Astrocyte of the spinal cord (primary cell): ENCODE results near the gene AGPAT1.
"Not testable (repeated sequence)": the region's sequence is repeated elsewhere in the genome, so short reads cannot be mapped to it uniquely, and the experiment has no call there.

Experiments
- DNase-seq: peaks from one replicate; pipeline ENCODE4 v3.0.0; 2011; ENCODE audit warnings: low read depth, low spot score
- H3K4me3 ChIP-seq: 2 replicates; pipeline ENCODE4 v1.5.1; 2011; ENCODE audit warnings: low read depth, mild to moderate bottlenecking, low read length, moderate library complexity
- in situ Hi-C: cut with HindIII; loops from 2 replicates; pipeline ENCODE4 v1.10.0; 2017; ENCODE audit warnings: low sequenced_read_pairs
- TF ChIP-seq, protein P1 (sequence below): IDR thresholded peaks from 2 replicates; pipeline ENCODE4 v1.5.1; 2012; ENCODE audit warnings: low read depth, mild to moderate bottlenecking, low read length, inconsistent platforms

AGPAT1 gene

DNA sequence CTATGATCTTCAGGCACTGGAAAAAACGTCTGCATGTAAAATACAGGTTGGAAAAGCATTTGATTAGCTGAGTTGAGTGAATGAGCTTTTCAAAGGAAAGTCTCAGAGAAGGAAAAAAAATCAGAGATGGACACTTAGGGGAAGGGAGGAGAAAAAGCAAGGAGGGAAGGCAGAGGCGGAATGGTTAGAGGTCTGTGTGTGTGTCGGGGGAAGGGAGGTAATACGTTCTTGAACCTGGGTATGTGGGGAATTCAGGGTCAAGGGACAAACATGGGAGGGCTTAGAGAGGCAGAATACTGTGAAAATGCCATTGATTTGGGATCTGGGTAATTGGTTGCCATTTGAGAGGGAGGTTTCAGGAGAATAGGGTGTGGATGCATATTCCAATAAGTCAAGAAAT, 29.2 kb downstream of the AGPAT1 start:
- in situ Hi-C loops, result no loop called here
- no peak overlapping the region for H3K4me3 ChIP-seq
- TF ChIP-seq, protein P1, sequence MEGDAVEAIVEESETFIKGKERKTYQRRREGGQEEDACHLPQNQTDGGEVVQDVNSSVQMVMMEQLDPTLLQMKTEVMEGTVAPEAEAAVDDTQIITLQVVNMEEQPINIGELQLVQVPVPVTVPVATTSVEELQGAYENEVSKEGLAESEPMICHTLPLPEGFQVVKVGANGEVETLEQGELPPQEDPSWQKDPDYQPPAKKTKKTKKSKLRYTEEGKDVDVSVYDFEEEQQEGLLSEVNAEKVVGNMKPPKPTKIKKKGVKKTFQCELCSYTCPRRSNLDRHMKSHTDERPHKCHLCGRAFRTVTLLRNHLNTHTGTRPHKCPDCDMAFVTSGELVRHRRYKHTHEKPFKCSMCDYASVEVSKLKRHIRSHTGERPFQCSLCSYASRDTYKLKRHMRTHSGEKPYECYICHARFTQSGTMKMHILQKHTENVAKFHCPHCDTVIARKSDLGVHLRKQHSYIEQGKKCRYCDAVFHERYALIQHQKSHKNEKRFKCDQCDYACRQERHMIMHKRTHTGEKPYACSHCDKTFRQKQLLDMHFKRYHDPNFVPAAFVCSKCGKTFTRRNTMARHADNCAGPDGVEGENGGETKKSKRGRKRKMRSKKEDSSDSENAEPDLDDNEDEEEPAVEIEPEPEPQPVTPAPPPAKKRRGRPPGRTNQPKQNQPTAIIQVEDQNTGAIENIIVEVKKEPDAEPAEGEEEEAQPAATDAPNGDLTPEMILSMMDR, result no peak
- DNase-seq, result no peak

DNA sequence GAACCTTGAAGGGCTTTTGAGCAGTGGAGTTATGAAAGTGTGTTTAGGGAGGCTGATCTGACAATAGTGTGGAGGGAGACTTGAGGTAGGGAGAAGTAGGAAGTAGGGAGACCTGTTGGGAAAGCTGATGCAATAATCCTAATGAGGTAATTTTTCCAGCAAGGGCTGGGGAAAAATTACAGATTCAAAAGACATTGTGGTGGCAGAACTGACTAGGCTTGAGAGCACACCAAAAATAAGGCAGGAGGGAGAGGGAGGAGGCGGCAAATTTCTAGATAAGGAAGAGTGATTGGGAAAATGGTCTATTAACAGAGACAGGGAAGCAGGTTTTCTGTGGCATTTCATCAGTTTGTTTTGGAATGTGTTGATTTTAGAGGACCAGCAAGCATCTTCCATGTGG, 29.6 kb downstream of the AGPAT1 start:
- H3K4me3 ChIP-seq, result no peak overlapping the region
- TF ChIP-seq, protein P1, result no peak
- no peak for DNase-seq
- in situ Hi-C loops, result no loop called here

DNA sequence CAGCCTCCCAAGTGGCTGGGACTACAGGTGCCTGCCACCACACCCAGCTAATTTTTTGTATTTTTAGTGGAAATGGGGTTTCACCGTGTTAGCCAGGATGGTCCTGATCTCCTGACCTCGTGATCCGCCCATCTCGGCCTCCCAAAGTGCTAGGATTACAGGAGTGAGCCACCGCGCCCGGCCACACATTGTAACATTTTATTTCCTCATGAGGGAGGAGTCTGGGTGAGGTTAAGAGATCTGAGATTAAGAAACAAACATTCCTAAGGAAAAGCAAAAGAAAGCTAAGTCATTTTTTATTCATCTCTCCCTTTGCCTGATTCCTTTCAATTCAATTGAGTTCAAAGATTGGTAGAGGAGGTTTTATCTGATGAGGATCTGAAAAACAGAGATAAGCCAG, 31.6 kb downstream of the AGPAT1 start:
- in situ Hi-C loops, DNase-seq: not testable (repeated sequence)

DNA sequence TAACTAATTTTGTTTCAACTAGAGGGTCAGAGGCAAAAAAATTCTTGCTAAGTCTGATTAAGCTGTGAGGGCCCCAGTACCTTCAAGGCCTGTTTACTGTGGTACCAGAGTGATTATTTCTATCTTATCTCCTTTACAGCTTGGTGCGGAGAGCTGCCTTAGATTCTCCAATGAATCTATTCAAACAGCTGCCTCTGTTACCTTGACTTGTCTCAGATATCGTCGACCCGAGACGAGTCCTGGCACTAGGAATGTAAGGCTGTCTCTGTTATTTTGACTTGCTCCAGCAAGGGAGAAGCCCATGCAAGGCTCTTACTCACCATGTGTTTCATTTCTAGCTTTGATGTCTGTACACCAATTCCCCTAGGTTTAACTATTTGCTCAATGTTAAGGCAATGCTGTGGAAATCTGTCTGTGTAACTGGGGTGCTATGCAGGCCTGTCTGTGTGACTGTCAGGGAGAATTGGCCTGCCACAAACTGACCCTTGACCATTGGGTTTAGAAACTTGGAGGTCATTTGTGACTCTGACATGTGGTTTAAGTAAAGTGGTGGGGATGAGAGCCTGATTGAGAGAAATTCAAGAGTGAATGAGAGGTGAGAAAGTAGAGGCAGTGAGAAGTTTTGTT, 35.4 kb downstream of the AGPAT1 start:
- TF ChIP-seq, protein P1, result no peak
- H3K4me3 ChIP-seq, result no peak overlapping the region
- no peak for DNase-seq
- in situ Hi-C loops, result no loop called here

More for the DNA sequence above, 31.6 kb downstream of the AGPAT1 start:
- H3K4me3 ChIP-seq, result not testable (repeated sequence)

DNA sequence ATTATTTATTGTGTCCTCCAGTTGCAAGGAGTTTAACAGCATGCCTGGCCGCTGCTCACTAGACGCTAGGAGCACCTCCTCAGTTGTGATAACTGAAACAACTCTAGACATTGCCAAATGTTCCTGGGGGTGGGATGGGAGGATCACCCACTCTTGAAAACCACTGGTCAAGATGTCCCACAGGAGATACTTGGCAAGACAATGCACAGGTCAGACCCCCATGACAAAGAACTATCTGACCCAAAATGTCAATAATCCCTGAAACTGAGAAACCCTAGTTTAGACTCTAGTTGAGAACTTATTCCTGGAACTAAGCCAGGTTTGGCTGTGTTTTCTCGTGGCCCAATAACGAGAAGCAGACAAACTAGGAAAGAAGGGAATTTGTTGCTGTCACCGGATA, 36.3 kb downstream of the AGPAT1 start:
- no peak for DNase-seq
- TF ChIP-seq, protein P1, result no peak
- H3K4me3 ChIP-seq, result no peak overlapping the region
- in situ Hi-C loops, result no loop called here

DNA sequence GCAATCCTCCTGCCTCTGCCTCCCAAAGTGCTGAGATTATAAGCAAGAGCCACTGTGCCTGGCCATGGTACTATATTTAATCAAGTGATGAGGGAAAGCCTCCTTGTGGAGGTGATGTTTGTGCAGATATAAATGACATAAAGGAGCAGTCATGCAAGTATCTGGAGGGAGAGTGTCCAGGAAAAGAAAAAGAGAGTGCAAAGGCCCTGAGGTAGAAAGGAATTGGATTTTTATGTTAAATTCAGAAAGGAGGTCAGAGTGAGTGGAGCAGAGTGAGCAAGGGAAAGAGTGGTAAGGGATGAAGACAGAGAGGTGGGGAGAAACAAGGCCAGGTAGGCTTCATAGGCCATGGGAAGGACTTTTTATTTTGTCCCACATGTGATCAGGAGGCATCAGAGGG, 38.4 kb downstream of the AGPAT1 start:
- H3K4me3 ChIP-seq, result no peak overlapping the region
- DNase-seq, result no peak
- in situ Hi-C loops, result no loop called here
- TF ChIP-seq, protein P1, result no peak

DNA sequence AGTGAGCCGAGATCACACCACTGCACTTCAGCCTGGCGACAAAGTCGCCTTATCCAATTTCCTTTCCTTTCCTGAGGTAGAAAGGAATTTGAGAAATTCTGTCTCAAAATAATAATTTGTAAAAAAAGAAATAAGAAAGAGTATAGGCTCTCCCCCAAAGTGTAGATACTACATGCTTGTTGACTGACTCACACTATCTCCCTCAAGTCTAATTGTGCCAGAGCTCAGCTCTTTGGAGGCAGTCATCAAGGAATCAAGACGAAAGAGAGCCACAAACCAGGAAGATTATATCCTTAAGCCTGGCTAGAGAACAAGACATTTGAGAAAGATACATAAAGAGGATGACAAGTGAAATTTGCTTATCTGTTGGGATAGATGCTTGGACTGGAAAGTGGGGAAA, 42.1 kb downstream of the AGPAT1 start:
- no peak for DNase-seq
- H3K4me3 ChIP-seq, result no peak overlapping the region
- in situ Hi-C loops, result no loop called here
- TF ChIP-seq, protein P1, result no peak
